HG03575 (cell line): Measurements from ENCODE around the gene CXCL12.

Experiments
- ATAC-seq: cut with Tn5 transposase; IDR thresholded peaks from one replicate; pipeline ENCODE4 v1.9.1; 2021; ENCODE audit not compliant: unreplicated experiment, insufficient number of reproducible peaks, low FRiP score; ENCODE audit errors: extremely low read depth

CXCL12 gene

GRCh38 chr10:44347609-44348400 is 37.1 kb downstream of the CXCL12 start:
- no peak for ATAC-seq

GRCh38 chr10:44344727-44345126 is 40.2 kb downstream of the CXCL12 start:
- no peak for ATAC-seq

GRCh38 chr10:44343843-44344242 is 41.1 kb downstream of the CXCL12 start:
- no peak for ATAC-seq

GRCh38 chr10:44341886-44342285 is 43.0 kb downstream of the CXCL12 start:
- no peak for ATAC-seq

GRCh38 chr10:44340557-44340956 is 44.3 kb downstream of the CXCL12 start:
- ATAC-seq, result no peak

- no peak for ATAC-seq
Measured at GRCh38 chr10:44339218-44339617, 45.7 kb downstream of the CXCL12 start.

- no peak for ATAC-seq
Measured at GRCh38 chr10:44337081-44337480, 47.8 kb downstream of the CXCL12 start.

- no peak for ATAC-seq
Measured at GRCh38 chr10:44335330-44336021, 49.4 kb downstream of the CXCL12 start.

GRCh38 chr10:44334621-44335184 is 50.2 kb downstream of the CXCL12 start:
- no peak for ATAC-seq

- no peak for ATAC-seq
Measured at GRCh38 chr10:44334091-44334490, 50.8 kb downstream of the CXCL12 start.

- no peak for ATAC-seq
Measured at GRCh38 chr10:44333511-44333910, 51.4 kb downstream of the CXCL12 start.

- no peak for ATAC-seq
Measured at GRCh38 chr10:44332465-44332864, 52.4 kb downstream of the CXCL12 start.

- ATAC-seq, result no peak
Measured at GRCh38 chr10:44330431-44330830, 54.5 kb downstream of the CXCL12 start.

GRCh38 chr10:44327461-44327860 is 57.4 kb downstream of the CXCL12 start:
- no peak for ATAC-seq
